SK-N-SH (cell line): ENCODE results near the gene RFWD3.

Source experiments
- EP300 ChIP-seq, 2 experiments: IDR thresholded peaks; 2 replicates each; pipeline versions ENCODE4 v1.4.0 to v1.6.1; 2012; ENCODE audit warnings: borderline replicate concordance in 1 of 2, low read depth in 1 of 2, low read length in 1 of 2
- FOSL2 ChIP-seq: IDR thresholded peaks from 2 replicates; pipeline ENCODE4 v1.4.0; 2012; ENCODE audit warnings: low read depth, mild to moderate bottlenecking, moderate library complexity, borderline replicate concordance
- FOXJ3 ChIP-seq: sonication (generic); formaldehyde crosslinking; IDR thresholded peaks from 2 replicates; pipeline ENCODE4 v1.5.1; 2020; ENCODE audit warnings: mild to moderate bottlenecking, missing genetic modification reagents
- POLR2AphosphoS5 ChIP-seq: IDR thresholded peaks from 2 replicates; pipeline ENCODE4 v1.6.1; 2012; ENCODE audit warnings: low read depth, low read length
- REST ChIP-seq: IDR thresholded peaks from 2 replicates; pipeline ENCODE4 v1.6.1; 2012; ENCODE audit warnings: mild to moderate bottlenecking, low read depth, low read length, moderate library complexity
- RFX5 ChIP-seq: IDR thresholded peaks from 2 replicates; pipeline ENCODE4 v1.6.1; 2012; ENCODE audit warnings: mild to moderate bottlenecking, improper control_type of control experiment, low read length
- SIN3A ChIP-seq: IDR thresholded peaks from 2 replicates; pipeline ENCODE4 v1.6.1; 2012; ENCODE audit warnings: low read depth, mild to moderate bottlenecking, low read length, moderate library complexity, borderline replicate concordance
- TAF1 ChIP-seq: IDR thresholded peaks from 2 replicates; pipeline ENCODE4 v1.6.1; 2012; ENCODE audit warnings: low read depth, mild to moderate bottlenecking, low read length, moderate library complexity, borderline replicate concordance
- TF ChIP-seq, protein P1 (sequence below): fragments of 200-600 bp; sonication (generic); IDR thresholded peaks from 2 replicates; pipeline ENCODE4 v1.6.1; 2017; ENCODE audit warnings: antibody characterized with exemption, mild to moderate bottlenecking, moderate library complexity
- TF ChIP-seq, protein P2 (sequence below): IDR thresholded peaks from 2 replicates; pipeline ENCODE4 v1.4.0; 2012; ENCODE audit warnings: low read depth

- TF ChIP-seq, protein P1, sequence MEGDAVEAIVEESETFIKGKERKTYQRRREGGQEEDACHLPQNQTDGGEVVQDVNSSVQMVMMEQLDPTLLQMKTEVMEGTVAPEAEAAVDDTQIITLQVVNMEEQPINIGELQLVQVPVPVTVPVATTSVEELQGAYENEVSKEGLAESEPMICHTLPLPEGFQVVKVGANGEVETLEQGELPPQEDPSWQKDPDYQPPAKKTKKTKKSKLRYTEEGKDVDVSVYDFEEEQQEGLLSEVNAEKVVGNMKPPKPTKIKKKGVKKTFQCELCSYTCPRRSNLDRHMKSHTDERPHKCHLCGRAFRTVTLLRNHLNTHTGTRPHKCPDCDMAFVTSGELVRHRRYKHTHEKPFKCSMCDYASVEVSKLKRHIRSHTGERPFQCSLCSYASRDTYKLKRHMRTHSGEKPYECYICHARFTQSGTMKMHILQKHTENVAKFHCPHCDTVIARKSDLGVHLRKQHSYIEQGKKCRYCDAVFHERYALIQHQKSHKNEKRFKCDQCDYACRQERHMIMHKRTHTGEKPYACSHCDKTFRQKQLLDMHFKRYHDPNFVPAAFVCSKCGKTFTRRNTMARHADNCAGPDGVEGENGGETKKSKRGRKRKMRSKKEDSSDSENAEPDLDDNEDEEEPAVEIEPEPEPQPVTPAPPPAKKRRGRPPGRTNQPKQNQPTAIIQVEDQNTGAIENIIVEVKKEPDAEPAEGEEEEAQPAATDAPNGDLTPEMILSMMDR: no peak
- TF ChIP-seq SIN3A (no peak), FOXJ3 (CRISPR knock-in tag) (no peak), TAF1 (no peak), POLR2AphosphoS5 (0 out of 2 replicates have a peak, but pooled peaks have one; percentile 5), RFX5 (no peak), FOSL2 (no peak), EP300 (IDR thresholded peaks at IDR 0.05; ENCODE audit: borderline replicate concordance in 1 of 2, low read depth in 1 of 2, low read length in 1 of 2) (no peak), REST (no peak)
- TF ChIP-seq, protein P2, sequence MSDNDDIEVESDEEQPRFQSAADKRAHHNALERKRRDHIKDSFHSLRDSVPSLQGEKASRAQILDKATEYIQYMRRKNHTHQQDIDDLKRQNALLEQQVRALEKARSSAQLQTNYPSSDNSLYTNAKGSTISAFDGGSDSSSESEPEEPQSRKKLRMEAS: no peak
Observed at GRCh38 chr16:74578433-74578832, 88.2 kb downstream of the RFWD3 start.
